Skin of body (tissue), 2 donors: Measurements from ENCODE around the gene TMEM86B. TPM values are rescaled to one million over a fixed set of nuclear protein-coding genes. Genes with fewer than 3 reads are reported as not detected.
"Not testable (repeated sequence)": the region's sequence is repeated elsewhere in the genome, so short reads cannot be mapped to it uniquely, and the experiment has no call there.

Source experiments
- DNase-seq: peaks from one replicate; lab custom pipeline; 2025; lab: John Stamatoyannopoulos, UW
- total RNA-seq: library from RNA; depleted of rRNA; stranded (reverse); fragments of >200 nt; gene quantifications from one replicate; pipeline ENCODE4 v1.2.3, GENCODE V29; 2014

TMEM86B gene
- total RNA-seq, 1 donor from 2014 or later: 1.2 TPM

DNA sequence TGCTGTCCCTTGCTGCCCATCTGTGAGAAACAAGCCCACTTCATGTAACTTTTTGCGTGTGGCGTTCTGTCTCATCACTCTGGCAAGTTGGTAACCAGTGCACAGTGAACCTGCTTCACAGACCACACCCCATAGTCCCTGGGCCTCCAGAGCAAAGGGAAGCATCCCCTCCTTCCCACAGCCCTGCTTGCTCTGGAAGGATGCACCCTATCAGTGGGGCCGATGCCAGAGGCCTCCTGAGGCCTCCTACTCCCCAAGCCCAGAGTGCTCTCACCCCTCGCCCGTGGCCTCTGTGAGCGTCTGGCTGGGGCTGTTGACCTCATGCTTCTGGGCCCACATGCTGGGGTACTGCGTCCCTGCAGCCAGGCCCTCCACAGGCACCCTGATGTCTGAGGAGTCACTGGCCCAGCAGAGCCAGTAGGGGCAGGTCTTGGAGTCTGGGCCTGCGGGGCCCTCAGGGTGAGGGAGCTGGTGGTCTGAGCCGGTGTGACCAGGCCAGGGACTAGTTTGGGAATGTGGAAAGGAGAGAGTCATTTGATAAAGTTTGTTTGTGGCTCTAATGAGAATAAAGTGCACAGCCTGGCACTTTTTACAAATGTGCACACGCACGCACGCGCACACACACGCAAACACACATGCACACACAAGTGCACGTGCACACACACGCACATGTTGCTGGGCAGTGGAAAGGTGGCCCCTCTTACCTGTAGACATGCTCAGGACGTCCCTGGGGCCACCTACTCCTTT is 5.1 kb downstream of the TMEM86B start:
- no peak for DNase-seq

DNA sequence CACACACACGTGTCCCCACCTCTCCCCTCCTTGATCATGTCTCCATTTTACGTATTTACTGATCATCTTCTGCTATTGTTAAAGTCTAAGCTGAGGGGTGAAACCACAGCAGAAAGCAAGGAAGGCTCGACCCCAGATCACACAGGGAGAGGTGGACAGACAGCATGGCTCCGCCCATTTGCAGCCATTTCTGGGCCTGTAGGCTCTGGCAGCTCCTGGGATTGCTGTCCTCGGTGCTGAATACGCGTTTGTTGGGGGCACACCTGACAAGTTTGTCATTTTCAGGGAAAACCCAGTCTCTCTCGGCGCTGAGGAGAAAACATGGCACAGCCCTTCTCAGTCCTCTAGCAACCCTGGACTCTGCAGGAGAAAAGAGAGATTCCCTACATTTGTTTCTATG is 8.0 kb downstream of the TMEM86B start:
- DNase-seq: no peak

DNA sequence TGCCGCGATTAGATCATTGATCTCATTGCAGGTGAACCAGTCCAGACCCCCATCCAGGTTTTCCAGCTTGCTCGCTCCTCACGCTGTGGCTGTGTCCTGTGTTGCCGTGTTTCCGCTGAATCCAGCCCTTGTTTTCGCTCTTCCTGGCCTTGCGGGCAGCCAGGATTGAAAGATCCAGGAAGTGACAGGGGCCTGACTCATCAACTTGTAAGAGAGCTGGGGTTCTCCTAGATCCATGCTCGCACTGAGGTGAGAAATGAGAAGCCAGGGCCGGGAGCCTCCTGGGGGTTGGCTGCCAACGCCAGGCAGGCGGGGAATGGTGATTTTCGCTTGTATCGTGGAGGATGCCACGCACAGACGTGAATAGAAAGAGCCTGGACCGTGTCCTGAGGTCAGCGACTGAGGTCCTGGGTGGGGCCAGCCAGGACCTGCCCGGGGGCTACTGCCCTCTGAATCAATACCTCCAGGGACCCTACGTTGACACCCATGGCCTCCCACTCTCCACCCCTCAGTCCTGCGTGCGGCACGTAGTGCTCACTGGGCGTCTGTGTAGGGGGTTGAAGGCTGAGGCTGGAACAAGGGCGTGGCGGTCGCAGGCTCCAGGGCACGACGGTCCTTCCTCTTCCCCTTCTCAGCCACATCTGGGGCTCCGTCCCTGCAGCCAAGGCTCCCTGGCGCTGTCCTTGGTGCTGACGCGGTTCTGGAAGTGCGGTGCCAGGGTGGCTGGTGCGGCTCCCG is 11.9 kb downstream of the TMEM86B start:
- DNase-seq: peak; percentile 86

DNA sequence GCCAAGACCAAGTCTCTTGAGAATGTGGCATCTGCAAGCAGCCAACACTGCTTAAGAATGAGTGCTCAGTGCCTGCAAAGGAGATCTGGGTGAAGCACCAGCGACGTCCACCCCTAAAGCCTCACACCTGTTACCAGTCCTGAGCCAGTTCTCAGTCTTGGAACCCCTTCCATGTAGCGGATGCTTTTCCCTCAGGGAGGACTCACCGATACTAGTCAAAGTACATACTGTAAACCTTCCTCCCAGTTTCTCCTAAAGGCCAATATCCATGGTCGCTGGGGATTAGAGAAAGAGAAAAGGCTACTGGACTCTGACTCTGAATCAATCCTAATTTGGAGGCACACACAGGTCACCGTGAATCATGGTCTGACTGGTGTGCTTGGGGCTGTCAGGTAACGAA is 15.0 kb downstream of the TMEM86B start:
- DNase-seq: no peak

DNA sequence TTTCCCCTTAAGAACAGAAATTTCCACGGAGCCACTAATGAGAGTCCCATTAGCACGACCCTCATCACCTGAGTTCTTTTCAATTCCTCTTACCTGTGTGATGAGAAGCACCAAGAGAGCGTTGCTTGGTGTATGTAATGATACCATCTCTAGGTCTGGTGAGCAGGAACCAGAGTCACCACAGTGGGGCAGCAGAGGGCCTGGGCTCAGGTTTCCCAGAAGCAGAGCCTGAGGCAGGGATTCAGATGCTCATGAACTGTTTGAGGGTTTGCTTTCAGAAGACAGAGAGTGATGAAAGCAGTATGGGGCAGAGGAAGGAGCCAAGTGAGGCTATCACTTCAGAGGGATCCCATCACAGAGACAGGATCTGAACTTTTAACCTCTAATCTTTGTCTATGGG is 16.1 kb downstream of the TMEM86B start:
- no peak for DNase-seq

DNA sequence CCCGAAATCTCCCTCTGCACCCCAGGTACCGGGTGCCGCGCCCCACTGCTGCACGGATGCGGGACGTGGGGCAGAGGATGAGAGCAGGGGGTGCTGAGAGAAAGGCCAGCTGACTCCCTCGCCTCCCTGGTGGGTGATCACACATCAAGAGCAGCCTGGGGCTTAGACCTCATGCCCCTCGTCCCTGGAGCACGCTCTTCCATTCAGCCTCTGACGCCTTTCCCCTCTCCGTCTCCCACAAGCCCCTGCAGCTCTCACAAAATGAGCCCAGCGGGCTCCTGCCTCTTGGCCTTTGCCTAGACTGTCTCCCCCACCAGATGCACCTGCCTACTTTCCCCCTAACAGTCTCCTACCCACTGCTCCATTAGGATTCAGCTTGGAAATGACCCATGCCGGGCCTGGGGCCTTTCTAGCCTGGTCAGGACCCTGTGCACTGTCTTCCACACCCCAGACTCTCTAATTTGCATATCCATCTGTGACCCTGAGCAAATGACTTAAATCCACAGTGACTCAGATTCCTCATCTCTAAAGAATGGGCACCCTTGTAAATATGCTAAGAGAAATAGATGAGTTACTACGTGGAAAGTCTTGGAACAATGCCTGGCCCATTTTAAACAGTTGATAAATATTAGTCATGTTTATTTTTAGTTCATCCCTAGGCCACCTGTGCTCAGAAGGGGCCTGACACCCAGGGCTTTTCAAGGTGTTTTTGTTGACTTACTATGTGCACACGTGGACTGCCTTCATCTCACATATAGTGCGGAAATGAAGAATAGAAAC is 18.7 kb downstream of the TMEM86B start:
- no peak for DNase-seq

DNA sequence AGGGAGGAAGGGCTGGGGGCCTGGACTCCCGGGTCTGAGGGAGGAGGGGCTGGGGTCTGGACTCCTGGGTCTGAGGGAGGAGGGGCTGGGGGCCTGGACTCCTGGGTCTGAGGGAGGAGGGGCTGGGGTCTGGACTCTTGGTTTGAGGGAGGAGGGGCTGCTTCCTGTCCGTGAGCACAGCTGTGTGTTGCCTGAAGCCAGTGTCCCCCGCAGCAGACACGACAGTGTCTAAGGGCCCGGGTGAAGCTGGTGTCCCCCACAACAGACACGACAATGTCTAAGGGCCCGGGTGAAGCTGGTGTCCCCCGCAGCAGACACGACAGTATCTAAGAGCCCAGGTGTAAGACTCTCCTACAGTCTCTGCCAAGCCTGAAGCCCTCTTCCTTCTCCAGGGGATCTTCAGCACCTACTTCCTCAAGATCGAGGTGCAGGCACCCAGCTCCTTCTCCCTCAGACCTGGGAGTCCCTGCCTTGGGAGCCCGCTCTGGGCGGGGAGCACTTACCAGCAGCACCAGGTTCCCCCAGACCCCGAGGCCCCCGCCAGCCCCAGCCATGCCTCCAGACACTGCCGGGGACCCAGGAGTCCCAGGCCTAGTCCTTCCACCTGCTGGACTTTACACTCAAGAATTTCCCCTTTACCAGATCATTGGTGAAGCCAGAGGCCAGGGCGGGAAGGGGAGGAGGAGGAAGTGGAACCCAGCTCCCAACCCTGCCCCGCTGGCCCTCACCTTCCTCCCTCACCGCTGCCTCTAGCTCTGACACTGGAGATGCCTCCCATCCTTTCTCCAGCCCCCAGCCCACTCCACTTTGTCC is 19.5 kb downstream of the TMEM86B start, which contains the start of gene PTPRH:
PTPRH (minus strand) TSS at position 622 of the 813 bp plus-strand sequence; CDS start at position 554, 68 bp downstream.
- DNase-seq: no peak

DNA sequence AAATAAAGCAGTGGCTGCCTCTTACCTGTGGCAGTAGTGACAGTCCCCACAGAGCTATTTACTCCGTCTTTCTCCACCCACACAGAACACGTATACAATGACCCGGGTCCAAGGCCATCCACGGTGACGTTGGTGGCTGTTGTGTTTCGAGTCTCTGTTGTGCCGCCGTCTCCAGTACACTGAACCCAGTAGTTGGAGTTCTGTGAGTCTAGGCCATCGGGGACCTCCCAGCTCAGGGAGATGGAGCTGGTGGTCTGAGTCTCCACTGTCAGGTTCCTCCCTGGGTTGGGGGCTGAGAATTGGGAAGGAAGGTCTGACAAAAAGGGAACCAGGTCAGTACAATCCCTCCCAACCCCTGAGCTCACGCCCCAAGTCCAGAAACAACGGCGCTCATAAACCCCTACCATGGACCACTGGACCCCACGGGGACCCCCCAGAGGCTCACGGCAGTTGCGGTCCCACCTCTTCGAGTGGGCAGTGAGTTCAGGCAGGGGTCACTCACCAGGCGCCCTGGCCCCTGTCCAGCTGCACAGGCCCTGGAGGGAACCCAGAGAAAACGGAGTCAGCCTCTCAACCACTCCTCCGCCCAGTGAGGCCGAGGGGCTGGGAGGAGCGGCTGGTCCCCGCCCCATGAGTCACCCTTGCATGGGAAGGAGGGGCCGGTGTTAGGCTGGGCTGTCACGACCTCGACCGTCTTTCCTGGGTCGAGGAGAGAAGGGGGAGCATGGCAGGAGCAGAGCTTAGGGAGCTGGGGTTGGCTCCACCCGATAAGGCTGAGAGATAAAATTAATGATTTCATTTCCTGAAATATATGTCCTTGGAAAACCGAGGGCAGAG is 21.7 kb downstream of the TMEM86B start:
- no peak for DNase-seq

DNA sequence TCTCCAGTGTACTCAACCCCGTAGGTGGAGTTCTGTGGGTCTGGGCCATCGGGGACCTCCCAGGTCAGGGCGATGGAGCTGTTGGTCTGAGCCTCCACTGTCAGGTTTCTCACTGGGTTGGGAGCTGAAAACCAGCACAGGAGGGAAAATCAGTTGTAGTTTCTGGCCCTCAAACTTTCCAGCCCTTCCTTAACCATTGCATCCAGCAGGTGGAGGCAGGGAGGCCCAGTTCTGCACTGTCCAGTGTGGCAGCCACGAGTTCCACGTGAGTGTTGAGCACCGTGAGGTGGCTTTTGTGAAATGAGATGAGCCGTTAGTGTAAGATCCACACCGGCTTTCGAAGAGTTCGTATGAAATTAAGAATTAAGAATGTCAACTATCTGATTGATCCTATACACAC is 26.4 kb downstream of the TMEM86B start:
- not testable (repeated sequence) for DNase-seq

DNA sequence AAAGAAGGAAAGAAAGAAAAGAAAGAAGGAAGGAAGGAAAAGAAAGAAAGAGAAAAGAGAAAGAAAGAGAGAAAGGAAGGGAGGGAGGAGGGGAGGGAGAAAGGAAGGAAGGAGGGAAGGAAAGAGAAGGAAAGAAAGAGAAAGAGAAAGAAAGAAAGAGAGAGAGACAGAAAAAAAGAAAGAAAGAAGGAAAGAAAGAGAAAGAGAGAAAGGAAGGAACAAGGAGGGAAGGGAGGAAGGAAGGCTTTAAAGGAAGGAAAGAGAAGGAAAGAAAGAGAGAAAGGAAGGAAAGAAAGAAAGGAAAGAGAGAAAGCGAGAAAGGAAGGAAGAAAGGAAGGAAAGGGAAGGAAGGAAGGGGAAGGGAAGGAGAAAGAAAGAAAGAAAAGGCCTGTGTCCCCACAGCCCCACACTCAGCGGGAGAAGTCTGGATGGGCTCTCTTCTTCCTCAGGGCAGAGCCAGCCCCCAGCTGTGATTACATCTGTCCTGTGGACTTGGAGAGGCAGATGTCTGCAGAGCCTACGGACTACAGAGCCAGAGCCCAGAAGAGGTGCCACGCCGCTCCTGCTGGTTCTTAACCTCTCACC is 28.9 kb downstream of the TMEM86B start:
- no peak for DNase-seq

DNA sequence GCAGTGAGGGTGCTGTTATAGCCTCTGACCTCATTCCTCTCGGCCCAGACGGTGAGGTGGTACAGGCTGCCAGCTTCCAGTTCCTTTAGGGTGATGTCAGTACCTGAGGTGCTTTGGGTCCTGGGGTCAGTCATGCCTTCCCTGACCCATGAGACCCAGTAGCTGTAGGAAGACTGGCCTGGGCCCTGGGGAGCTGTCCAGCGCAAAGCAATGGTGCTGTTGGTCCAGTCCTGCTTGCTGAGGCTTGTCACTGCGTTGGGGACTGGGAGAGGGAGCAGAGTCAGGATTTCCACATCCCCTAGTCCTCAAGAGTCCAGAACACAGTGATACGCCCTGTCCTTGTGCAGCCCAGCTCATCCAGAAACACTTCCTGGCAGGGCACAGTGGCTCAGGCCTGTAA is 29.9 kb downstream of the TMEM86B start:
- DNase-seq: no peak

DNA sequence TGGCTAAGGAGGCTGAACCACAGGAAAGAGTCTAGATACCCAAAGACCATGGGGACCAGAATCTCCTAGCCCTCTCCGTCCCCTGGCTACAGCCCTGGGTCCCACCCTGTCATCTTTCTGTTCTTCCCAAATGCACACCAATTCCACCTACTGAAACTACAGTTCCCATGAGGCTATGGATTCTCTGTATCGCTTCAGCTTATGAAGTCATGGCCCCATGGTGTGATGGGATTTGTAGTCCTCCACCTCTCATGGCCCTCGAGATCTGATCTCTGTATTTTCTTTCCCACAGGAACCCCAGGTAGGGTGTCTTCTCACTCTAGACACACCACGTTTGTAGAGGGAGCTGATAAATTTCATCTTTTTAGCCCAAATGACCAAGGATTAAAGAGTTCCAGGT is 31.0 kb downstream of the TMEM86B start:
- DNase-seq: no peak

DNA sequence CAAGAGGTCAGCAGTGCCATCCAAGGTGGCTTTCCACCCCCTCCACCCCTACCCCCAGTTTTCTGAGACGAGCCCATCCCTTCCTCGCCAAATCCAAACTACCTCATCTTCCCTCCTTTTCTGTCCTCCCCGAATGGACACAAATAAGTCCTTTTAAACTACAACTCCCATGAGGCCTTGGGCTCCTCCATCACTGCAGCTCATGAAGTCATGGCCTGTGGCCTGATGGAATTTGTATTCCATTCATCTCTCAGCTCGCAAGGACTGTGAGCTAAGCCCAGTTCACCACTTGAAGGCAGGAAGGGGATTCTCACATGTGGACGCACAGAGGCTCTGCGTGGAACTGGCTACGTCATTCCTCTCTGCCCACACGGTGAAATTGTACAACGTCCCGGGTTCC is 31.8 kb downstream of the TMEM86B start:
- DNase-seq: no peak

DNA sequence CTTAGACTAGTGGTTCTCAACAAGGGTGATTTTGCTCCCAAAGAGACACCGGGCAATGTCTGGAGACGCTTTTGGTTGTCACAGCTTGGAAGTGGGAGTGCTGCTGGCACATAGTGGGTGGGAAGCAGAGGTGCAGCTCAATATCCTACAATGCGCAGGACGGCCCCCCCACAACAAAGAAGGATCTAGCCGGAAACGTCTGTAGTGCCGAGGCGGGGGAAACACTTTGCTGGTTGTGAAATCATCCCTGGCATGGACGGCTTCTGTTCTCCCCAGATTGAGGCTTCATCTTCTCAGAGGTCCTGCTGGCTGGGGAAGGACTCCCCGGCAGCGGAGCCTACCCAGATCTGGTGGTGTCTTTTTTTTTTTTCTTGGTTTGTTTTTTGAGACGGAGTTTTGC is 35.1 kb downstream of the TMEM86B start:
- DNase-seq: no peak

DNA sequence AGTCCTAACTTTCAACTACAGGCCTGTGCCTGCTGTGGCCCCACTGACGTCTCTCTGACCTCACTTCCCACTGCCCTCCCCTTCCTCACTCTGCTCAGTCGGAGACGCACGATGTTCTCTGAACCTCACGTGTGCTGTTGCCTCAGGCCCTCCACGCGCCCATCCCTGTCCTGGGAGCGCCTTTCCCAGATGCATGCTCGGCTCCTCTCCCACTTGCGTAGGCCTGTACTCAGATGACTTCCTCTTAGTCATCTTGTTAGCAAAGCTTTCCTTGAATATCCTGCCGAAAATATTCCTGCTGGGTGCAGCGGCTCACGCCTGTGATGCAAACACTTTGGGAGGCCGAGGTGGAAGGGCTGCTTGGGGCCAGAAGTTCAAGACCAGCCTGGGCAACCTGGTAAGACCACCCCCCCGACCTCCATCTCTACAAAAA is 39.1 kb downstream of the TMEM86B start:
- no peak for DNase-seq

DNA sequence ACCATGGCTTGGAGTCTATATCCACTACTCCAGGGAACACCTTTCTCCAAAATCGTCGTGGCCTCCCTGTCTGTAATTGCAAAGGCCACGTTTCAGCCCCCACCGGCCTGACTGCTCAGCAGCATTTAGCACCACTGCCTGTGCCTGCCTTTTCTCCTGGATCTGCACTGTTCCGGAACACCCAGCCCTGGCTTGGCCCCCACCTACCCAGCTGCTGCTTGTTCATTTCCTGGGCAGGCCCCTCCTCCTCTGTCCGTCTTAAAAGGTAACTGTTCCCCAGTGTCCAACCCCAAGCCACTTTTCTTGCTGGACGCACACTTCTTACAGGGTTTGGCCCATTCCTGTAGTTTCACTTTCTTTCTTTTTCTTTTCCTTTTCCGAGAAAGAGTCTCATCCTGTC is 39.9 kb downstream of the TMEM86B start:
- DNase-seq: no peak

DNA sequence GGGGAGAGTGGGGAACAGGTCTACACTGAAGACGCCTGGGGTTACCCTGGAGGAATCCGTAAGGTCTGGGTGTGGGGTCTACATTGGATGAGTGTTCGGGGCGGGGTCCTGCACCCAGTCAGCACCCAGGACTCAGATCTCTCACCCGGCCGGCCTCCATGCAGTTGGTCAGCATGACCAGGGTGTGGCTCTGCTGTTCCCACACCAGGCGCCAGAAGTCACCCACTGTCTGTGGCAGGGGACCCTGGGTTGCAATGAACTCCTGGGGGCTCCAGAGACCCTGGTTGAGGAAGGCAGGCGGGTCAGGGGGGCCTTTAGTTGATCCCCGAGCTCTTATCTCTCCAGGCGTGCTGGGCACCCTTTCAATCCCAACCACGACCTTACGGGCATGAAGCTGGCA is 42.5 kb downstream of the TMEM86B start:
- no peak for DNase-seq

DNA sequence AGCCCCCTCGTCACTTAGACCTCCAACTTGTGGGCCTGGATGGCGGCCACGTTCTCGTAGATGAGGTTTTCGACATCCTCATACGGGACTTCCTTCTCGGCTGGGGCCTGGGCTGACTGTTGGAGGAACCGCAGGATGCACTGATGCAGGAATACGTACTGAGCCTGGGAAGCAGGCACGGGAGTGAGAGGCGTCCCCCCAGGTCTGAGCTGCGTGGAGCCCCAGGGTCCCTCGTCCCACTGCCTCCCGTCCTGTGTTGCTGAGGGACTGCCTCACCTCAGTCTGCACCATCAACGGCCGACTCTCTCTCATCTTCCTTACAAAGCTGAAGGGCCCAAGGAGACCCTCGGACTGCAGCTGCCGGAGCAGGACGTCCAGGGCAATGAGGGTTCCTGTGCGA is 46.8 kb downstream of the TMEM86B start:
- no peak for DNase-seq

DNA sequence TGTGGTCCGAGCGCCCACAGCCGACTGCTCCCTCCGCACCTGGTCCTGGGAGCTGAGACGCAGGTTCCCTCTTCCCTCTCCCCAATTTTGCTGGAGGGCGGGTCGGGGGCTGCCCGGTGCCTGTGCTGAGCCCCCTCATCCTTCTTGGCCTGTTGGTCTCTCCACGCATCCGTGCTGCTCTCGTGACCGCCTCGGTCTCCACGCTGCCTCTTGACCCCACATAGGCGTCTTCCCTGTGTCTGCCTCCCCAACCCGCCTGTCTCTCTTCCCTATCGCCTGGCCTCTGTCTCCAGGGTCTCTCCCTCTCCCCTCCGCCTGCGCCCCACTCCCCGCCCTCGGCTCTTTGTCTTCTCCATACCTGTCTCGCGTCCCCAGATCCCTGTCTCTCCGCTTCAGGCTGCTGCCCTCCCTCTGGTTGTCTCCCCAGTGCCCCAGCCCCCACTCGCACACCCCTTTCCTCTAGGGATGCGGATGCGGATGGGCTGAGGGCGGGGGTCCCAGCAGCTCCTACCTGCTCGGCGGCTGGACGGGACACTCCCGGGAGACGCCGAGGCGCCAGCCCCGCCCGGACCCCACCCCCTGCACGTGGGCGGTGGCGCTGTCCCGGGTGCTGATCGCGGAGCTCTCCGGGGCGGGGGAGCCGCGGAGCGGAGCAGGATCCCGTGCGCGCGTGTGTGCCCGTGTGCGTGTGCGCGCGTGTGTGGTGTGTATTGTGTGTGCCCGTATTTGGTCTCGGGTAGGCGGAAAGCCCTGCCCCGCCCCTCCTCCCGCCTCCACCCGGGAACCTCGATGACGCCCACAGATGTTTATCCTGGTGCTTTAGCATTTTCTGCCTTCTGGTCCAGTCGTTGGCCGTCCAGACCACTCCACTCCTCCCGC is 48.7 kb downstream of the TMEM86B start, which contains the start of gene SYT5:
SYT5 (minus strand) TSS at position 684 of the 879 bp plus-strand sequence. CDS start 1,248 bp downstream, outside the sequence.
- no peak for DNase-seq
